Stimulated activated CD8-positive, alpha-beta memory T cell treated with anti-CD3 and anti-CD28 coated beads, Interleukin-4, amount 100 ng/mL, for 1 hour (primary cell): Measurements from ENCODE around the gene ARSH.
"Not testable (repeated sequence)": the region's sequence is repeated elsewhere in the genome, so short reads cannot be mapped to it uniquely, and the experiment has no call there.

Experiments
- DNase-seq, 2 donors: peaks; one replicate each; pipeline ENCODE4 v3.0.0-alpha.2; 2020; ENCODE audit warnings: low read depth in 2 of 2, low spot score in 1 of 2

ARSH gene, protein sequence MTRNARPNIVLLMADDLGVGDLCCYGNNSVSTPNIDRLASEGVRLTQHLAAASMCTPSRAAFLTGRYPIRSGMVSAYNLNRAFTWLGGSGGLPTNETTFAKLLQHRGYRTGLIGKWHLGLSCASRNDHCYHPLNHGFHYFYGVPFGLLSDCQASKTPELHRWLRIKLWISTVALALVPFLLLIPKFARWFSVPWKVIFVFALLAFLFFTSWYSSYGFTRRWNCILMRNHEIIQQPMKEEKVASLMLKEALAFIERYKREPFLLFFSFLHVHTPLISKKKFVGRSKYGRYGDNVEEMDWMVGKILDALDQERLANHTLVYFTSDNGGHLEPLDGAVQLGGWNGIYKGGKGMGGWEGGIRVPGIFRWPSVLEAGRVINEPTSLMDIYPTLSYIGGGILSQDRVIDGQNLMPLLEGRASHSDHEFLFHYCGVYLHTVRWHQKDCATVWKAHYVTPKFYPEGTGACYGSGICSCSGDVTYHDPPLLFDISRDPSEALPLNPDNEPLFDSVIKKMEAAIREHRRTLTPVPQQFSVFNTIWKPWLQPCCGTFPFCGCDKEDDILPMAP

GRCh38 chrX:3006495-3006894, at the start of gene ARSH:
TSS of gene ARSH (plus strand) at chrX:3006546. CDS start at chrX:3006613, 67 bp downstream.
- DNase-seq = no peak

GRCh38 chrX:2958199-2958598, 48.1 kb upstream of the ARSH start:
- DNase-seq = no peak

GRCh38 chrX:2960861-2961515, 45.4 kb upstream of the ARSH start:
- DNase-seq = no peak

DNA sequence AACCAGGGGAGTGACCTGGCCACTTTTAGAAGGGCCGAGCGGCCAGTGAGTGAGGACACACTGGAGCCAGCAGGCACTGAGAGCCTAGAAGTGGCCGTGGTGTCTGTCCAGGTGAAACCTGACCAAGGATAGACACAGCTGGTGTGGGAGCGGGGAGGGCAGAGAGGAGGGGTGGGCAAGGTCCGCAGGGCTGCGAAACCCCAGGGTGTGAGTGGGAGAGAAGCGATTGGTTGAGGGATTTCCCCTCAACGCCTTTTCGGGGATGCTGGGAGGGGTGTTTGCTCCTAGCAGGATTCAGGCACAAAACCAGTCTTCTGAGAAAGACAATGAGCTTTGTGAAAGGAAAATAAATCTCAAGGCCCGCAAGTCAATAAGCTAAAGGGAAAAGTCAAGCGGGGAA, 44.0 kb upstream of the ARSH start:
- no peak for DNase-seq

DNA sequence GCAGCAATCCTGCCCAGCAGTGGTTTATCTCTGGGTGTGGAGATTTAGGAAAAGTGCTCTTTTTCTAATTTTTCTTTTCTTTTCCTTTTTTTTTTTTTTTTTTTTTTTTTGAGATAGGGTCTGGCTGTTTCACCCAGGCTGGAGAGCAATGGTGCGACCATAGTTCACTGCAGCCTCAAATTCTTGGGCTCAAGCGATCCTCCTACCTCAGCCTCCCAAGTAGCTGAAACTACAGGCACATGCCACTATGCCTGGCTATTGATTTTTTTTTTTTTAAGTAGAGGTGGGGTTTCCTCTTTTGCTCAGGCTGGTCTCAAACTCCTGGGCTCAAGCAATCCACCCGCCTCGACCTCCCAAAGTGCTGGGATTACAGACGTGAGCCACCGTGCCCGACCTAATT, 42.9 kb upstream of the ARSH start:
- DNase-seq = not testable (repeated sequence)

DNA sequence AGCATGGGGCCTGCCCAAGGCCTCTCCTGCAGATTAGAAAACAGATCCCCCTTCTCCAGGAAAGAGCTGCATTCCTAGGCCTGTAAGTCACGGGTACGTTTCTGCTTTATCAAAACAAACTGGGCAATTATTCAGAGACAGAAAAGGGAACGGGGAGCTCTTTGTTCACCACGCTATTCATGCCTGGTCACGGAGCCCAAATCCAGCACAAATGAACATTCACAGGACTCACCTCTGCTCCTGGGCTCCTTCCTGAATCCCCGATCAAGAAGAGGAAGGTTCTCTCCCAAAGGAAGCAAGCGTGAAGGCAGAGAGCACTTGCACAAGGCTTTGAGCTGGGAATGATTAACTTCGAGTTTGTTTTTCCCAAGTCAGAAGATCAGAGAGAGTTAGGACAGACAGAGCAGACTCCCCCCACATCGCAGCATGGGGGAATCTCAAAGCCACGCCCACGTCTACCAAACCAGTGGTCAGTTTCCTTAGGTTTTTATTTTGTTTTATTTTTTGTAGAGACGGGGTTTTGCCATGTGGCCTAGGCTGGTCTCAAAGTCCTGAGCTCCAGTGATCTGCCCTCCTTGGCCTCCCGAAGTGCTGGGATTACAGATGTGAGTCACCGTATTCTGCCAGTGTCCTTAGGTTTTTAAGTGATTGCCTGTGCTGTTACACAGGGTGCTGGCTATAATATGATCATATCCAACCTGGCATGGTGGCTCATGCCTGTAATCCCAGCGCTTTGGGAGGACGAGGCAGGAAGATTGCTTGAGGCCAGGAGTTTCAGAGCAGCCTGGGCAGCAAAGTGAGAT, 42.2 kb upstream of the ARSH start:
- not testable (repeated sequence) for DNase-seq

- DNase-seq = no peak
These were observed 40.4 kb upstream of the ARSH start for GRCh38 chrX:2965965-2966364.

GRCh38 chrX:2967012-2967411, 39.3 kb upstream of the ARSH start:
- no peak for DNase-seq

DNA sequence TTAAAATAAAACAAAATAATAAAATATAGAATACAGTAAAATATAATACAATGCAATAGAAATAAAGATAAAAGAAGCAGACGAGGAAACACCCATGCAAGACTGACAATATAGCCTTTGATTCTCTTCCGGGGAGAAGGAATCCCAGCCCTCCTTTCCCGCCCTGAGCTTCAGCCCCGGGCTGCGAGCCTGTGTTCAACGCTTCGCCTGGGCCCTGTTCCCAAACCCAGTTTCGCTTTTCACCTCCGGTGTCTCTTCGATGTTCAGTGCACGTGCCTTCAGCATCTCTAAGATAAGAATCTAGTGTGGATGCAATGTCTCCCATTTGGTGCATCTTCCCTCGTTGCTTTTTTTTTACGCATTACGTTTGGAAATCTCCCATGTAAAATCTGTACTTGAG, 38.8 kb upstream of the ARSH start:
- DNase-seq = no peak

DNA sequence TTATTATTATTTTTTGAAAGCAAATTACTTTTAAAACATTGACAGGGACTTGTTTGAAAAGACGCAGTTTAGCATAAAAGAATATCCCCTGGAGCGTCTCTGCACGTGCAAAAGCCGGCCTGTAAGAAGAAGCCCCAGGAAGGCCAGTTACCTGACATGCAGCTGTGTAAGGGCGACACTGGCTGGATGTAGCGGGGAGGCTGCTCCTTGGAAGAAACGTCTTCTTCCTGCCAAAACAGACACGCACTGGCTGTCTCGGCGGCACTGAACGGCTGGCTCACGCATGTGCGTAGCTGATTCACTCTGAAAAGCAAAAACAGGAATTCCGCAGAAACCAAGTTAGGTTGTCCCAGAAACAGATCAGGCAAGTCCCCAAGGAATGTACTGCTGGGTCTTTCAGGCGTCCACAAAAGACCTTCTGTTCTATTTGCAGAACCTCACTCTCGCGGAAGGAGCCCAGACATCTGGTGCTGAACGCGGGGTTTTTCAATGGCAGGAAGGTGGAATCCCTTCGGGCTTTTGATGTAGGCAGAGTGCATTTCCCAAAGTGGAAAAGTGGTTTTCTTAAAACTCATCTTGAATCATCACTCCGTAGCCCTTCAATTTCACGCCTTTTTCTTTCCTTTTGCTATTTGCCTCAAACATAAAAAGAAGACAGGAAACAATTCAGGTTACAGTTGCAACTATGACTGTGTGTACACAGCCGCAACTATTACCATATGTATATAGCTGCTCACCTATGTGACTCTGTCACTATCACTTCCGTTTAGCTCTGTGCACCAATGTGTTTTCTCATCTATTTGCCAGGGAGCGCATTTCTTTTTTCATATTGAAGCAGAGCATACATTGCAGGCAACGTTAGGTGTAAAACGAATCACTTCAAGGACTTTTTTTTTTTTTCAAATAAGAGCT, 38.1 kb upstream of the ARSH start:
- no peak for DNase-seq

- DNase-seq = no peak
These were observed 37.3 kb upstream of the ARSH start for GRCh38 chrX:2969021-2969420.

GRCh38 chrX:2972391-2972790, 34.0 kb upstream of the ARSH start:
- DNase-seq = no peak

- no peak for DNase-seq
These were observed 31.4 kb upstream of the ARSH start for GRCh38 chrX:2974961-2975360.

DNA sequence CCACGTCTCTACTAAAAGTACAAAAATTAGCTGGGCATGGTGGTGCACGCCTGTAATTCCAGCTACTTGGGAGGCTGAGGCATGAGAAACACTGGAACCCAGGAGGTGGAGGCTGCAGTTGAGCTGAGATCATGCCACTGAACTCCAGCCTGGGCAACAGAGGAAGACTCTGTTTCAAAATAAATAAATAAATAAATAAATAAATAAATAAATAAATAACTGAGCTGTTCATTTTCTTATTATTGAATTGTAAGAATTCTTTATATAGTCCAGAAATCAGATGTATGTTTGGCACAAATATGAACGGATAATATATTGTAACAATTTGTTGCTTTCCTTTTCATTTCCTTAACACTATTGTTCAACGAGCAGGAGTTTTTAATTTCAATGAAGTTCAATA, 27.7 kb upstream of the ARSH start:
- DNase-seq = not testable (repeated sequence)

DNA sequence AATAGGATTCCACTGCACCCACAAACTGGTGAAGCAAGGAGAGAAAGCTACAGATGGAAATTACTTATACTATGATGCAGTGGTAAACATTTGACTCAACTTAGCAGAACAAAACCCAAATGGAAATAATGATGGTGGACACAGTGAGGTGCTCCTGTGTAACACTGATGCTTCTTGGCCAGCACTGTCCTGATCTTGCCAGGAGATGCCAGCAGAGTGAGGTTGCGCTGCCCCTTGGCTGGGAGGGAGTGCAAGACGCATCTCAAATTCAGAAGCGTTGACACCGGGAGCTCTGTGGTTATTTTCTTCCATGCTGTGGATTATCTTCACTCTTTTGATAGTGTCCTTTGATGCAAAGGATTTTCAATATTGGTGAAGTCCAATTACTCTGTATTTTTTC, 22.0 kb upstream of the ARSH start:
- DNase-seq = no peak

GRCh38 chrX:2989565-2989964, 16.8 kb upstream of the ARSH start:
- no peak for DNase-seq

DNA sequence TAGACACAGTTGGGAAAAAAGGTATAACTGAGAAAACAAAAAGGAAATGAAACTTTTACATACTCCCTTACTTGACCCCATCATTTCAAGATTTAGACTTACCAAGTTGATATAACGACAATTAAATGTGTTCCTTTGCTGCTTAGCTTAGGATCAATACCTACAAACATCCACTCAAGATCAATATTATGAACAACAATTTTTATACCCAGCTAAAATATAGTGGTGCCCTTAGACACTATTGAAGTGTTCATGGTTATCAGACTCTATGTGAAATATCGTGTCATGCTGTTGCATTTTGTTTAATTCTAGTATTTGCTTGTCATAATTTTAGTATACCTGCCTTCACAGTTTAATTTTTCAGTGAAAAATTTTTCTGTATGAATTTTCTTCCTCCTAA, 4.2 kb downstream of the ARSH start:
- DNase-seq = no peak

GRCh38 chrX:3017492-3017891, 11.1 kb downstream of the ARSH start:
- DNase-seq = no peak

DNA sequence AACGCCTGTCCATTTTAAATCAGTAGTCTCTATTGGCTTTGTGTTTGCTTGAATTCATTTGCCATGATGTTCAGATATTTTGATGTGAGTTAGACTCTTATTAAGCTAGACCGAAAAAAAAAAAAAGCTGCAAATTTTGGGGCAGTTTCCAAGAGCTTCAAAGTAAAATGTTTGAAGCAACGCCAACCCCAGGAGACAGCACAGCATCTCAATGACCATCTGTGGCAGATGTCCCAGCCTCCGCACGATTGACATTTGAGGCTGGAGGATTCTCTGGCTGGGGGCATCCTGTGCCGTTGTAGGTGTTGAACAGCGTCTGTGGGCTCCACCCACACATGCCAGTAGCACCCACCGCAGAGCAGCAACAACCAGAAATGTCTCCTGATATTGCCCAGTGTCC, 17.8 kb downstream of the ARSH start:
- no peak for DNase-seq

DNA sequence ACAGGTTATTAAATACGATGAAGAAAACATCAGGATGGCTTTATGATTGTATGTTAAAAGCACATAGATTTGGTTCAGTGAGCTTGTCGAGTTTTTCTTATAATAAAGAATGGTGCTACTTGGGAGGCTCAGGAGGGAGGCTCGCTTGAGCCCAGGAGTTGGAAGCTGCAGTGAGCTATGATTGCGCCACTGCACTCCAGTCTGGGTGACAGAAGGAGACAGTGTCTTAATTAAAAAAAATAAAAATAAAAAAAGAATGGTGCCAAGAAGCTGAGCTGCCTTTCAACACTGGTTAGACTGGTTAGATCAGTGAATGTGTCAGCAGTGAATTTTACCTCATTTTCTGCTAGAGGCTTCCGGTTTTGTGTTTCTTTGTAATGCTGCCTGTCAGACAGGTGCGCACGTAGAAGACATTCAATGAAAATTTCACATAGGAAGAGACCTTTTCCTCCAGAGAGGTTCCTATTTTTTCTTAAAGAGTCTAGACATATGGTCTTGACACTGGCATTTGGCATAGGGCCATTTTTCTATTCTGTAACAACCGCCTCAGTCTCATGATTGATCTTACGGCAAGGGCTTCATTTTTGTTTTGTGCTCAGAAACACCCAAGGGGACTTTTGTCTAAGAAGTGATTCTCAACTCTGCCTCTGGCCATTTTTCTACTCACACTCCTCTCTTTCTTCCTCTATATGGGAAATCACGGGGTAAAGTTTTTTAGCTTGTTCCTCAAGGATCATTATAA, 19.9 kb downstream of the ARSH start:
- no peak for DNase-seq
